ENCODE data around the gene TERC.

Gene TERC

DNA sequence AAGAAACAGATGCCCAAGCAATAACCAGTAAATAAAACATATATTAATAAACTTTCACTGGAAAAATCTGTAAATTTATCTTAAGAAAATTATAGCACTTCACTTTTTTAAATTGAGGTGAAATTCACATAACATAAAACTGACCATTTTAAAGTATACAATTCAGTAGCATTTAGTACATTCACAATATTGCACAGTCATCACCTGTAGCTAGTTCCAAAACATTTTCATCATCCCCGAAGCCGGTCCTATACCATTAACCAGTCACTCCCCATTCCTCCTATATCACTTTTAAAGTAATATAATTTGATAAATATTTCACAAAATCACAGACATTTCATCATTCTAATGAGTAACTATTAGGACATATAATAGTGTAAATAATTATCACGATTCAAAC is 39.8 kb upstream of the TERC start:
- H3K27ac ChIP-seq (ENCODE audit: low read depth, low read length) = no peak overlapping the region
- TF ChIP-seq, protein P1, sequence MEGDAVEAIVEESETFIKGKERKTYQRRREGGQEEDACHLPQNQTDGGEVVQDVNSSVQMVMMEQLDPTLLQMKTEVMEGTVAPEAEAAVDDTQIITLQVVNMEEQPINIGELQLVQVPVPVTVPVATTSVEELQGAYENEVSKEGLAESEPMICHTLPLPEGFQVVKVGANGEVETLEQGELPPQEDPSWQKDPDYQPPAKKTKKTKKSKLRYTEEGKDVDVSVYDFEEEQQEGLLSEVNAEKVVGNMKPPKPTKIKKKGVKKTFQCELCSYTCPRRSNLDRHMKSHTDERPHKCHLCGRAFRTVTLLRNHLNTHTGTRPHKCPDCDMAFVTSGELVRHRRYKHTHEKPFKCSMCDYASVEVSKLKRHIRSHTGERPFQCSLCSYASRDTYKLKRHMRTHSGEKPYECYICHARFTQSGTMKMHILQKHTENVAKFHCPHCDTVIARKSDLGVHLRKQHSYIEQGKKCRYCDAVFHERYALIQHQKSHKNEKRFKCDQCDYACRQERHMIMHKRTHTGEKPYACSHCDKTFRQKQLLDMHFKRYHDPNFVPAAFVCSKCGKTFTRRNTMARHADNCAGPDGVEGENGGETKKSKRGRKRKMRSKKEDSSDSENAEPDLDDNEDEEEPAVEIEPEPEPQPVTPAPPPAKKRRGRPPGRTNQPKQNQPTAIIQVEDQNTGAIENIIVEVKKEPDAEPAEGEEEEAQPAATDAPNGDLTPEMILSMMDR (IDR thresholded peaks at IDR 0.05; ENCODE audit: low read depth, low read length, poor library complexity, severe bottlenecking) = no peak
- TF ChIP-seq EZH2phosphoT487 (IDR thresholded peaks at IDR 0.05; ENCODE audit: borderline replicate concordance, low read length) = no peak

GRCh38 chr3:169792359-169792758 is 27.5 kb upstream of the TERC start:
- Histone ChIP-seq H3K4me1 (ENCODE audit: control insufficient read depth, low read length) (0 out of 2 replicates have a peak, but pooled peaks cover 4% of the 10 kb centered on the region), H3K27me3 (ENCODE audit: control insufficient read depth, low read length) (no peaks in the 10 kb centered on the region), H3K36me3 (ENCODE audit: control insufficient read depth, low read length) (peaks cover 58% of the 10 kb centered on the region), H3K4me3 (ENCODE audit: low read length) (no peak overlapping the region), H3F3A (ENCODE audit: control insufficient read depth, insufficient read depth) (peaks cover 22% of the 10 kb centered on the region), H3K4me2 (ENCODE audit: low read length) (no peak overlapping the region), H3K27ac (ENCODE audit: low read depth, low read length) (no peak overlapping the region), H3K79me2 (ENCODE audit: control insufficient read depth, low read length) (no peaks in the 10 kb centered on the region), H4K20me1 (ENCODE audit: control insufficient read depth, insufficient read depth, low read depth, low read length) (no peaks in the 10 kb centered on the region), H3K9me3 (ENCODE audit: control insufficient read depth, insufficient read depth, low read length) (no peaks in the 10 kb centered on the region), H3K9me2 (replicated peaks; ENCODE audit: control insufficient read depth, low read length) (no peaks in the 10 kb centered on the region)
- no peak for TF ChIP-seq EZH2phosphoT487 (IDR thresholded peaks at IDR 0.05; ENCODE audit: borderline replicate concordance, low read length)
- TF ChIP-seq, protein P1 (IDR thresholded peaks at IDR 0.05; ENCODE audit: low read depth, low read length, poor library complexity, severe bottlenecking) = no peak

More for the DNA sequence above, 39.8 kb upstream of the TERC start:
- Histone ChIP-seq H3K79me2 (ENCODE audit: control insufficient read depth, low read length) (peaks cover 3% of the 10 kb centered on the region; the same call in 1 of the 2 replicates), H3F3A (ENCODE audit: control insufficient read depth, insufficient read depth) (peaks cover 11% of the 10 kb centered on the region; the same call in 1 of the 2 replicates), H3K36me3 (ENCODE audit: control insufficient read depth, low read length) (peaks cover 19% of the 10 kb centered on the region; the same call in 1 of the 2 replicates), H3K9me2 (replicated peaks; ENCODE audit: control insufficient read depth, low read length) (no peaks in the 10 kb centered on the region), H3K4me3 (ENCODE audit: low read length) (no peak overlapping the region), H3K27me3 (ENCODE audit: control insufficient read depth, low read length) (no peaks in the 10 kb centered on the region), H3K9me3 (ENCODE audit: control insufficient read depth, insufficient read depth, low read length) (no peaks in the 10 kb centered on the region), H3K4me2 (ENCODE audit: low read length) (no peak overlapping the region), H3K4me1 (ENCODE audit: control insufficient read depth, low read length) (peaks cover 10% of the 10 kb centered on the region), H4K20me1 (ENCODE audit: control insufficient read depth, insufficient read depth, low read depth, low read length) (no peaks in the 10 kb centered on the region)

DNA sequence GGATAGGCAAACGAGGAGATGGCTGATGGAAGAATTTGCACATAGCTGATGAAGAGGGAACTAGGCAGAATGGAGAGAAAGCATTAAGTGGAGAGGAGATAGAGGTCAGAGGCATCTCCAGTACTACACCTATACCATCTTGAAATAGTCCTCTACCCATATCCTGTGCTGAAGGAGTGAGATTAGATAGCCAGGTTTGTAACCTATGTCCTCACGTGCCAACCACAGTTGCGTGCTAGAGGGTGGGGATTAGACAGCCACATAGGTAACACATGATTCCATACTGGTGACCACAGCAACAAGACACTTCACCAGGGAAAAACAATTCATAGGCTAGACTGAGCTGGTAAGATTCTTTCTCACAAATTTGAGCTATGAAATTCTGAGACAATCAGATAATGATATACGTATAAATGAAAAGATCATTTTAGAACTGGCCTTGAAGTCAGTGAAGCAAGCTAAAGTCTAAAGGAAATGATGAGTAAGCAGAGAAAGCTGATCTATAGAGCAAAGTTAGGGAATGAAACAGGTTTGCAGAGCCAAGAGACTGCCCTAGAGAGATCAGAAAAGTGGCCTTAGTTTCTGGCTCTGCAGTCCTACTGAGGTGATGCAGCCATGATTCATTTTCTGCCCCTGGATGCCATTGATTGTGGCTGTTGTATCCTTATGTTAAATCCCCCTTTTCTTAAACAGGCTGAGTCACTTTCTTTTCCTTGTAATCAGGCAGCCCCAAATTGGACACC is 26.0 kb upstream of the TERC start:
- no peaks in the 10 kb centered on the region for H3K27me3 ChIP-seq (ENCODE audit: control insufficient read depth, low read length)
- H3F3A ChIP-seq (ENCODE audit: control insufficient read depth, insufficient read depth) = peaks cover 12% of the 10 kb centered on the region
- 0 out of 2 replicates have a peak, but pooled peaks cover 4% of the 10 kb centered on the region for H3K4me1 ChIP-seq (ENCODE audit: control insufficient read depth, low read length)
- H3K9me2 ChIP-seq (replicated peaks; ENCODE audit: control insufficient read depth, low read length) = no peaks in the 10 kb centered on the region
- TF ChIP-seq, protein P1 (IDR thresholded peaks at IDR 0.05; ENCODE audit: low read depth, low read length, poor library complexity, severe bottlenecking) = no peak
- TF ChIP-seq EZH2phosphoT487 (IDR thresholded peaks at IDR 0.05; ENCODE audit: borderline replicate concordance, low read length) = no peak
- peaks cover 73% of the 10 kb centered on the region for H3K36me3 ChIP-seq (ENCODE audit: control insufficient read depth, low read length)
- no peak overlapping the region for H3K4me3 ChIP-seq (ENCODE audit: low read length)
- no peaks in the 10 kb centered on the region for H4K20me1 ChIP-seq (ENCODE audit: control insufficient read depth, insufficient read depth, low read depth, low read length)
- no peaks in the 10 kb centered on the region for H3K79me2 ChIP-seq (ENCODE audit: control insufficient read depth, low read length)
- H3K27ac ChIP-seq (ENCODE audit: low read depth, low read length) = no peak overlapping the region
- H3K4me2 ChIP-seq (ENCODE audit: low read length) = no peak overlapping the region
- H3K9me3 ChIP-seq (ENCODE audit: control insufficient read depth, insufficient read depth, low read length) = no peaks in the 10 kb centered on the region
